ENCODE data around the gene PDPR.
"Not testable (repeated sequence)": the region's sequence is repeated elsewhere in the genome, so short reads cannot be mapped to it uniquely, and the experiment has no call there.

Gene PDPR

GRCh38 chr16:70160821-70161220 is 46.7 kb downstream of the PDPR start:
- in situ Hi-C loops (cut with MboI; ENCODE audit: low sequenced_read_pairs), result no loop called here

DNA sequence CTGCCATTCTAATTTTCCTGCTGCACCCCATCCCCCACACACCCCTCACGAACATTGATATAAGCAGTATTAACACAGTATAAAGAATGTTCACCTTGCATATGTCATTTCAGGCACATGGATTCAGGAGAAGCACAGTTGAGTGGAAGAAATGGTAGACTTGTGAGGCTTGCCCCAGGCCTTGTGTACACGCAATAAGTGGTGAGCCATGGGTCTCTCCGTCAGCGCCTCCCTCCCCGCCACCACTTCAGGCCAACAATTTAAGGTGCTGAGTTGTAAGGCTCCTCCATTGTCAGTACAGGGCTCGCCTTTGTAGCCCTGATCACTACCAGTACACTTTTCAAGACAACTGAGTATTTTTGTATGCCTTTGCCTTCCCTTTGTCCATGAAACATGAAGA is 47.2 kb downstream of the PDPR start:
- in situ Hi-C loops (cut with MboI; ENCODE audit: low sequenced_read_pairs), result no loop called here

GRCh38 chr16:70162041-70162451 is 47.9 kb downstream of the PDPR start:
- in situ Hi-C loops (cut with MboI; ENCODE audit: low sequenced_read_pairs), result no loop called here

- in situ Hi-C loops (cut with MboI; ENCODE audit: low sequenced_read_pairs), result no loop called here
Observed at GRCh38 chr16:70163596-70163995, 49.5 kb downstream of the PDPR start.

GRCh38 chr16:70166688-70167087 is 52.6 kb downstream of the PDPR start:
- in situ Hi-C loops (cut with MboI; ENCODE audit: low sequenced_read_pairs), result not testable (repeated sequence)

DNA sequence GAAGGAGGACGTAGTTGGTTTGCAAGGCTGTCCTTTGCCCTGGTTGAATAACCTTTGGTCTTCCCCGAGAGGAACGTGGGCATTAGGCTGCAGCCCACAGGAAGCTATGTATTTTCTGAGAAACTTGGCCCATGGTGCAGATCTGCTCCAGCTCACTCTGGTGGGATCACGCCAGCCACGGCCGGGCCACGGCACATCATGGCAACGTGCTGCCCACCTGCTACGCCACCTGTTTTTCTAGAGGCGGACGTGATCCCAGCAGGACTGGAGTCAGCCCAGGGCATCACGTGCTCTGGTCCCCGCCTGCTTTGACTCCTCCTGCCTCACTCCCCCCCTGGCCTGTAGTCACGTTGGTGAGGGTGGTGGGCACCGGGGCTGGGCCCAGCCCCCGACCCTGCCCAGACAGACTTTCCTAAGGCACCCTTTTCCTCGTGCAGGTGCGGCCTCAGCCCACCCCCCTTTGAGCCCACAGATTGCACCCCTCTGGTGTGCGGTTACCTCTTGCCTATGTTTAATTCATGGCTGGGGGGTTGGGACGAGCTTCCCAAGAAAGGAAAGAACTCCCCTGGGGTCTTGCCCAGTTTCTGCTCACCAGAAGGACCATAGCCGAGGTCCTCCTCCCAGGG is 59.2 kb downstream of the PDPR start, which contains the start of gene CLEC18C:
TSS of gene CLEC18C (plus strand) at position 576 of the 626 bp plus-strand sequence. CDS start 492 bp downstream, outside the sequence.
- in situ Hi-C loops (cut with MboI; ENCODE audit: low sequenced_read_pairs), result not testable (repeated sequence)

DNA sequence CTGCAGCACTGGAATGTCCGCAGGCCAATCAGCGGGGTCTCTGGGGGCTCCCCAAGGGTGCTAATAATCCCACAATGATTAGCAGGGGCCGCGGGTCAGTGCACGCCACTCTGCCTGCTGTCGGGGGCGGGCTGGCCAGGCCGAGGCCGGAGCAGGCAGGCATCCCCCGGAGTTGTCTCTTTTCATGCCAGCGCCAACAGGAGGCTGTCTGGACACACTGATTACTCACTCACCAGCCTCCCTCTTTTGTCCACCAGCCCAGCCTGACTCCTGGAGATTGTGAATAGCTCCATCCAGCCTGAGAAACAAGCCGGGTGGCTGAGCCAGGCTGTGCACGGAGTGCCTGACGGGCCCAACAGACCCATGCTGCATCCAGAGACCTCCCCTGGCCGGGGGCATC is 59.8 kb downstream of the PDPR start:
- in situ Hi-C loops (cut with MboI; ENCODE audit: low sequenced_read_pairs), result not testable (repeated sequence)

DNA sequence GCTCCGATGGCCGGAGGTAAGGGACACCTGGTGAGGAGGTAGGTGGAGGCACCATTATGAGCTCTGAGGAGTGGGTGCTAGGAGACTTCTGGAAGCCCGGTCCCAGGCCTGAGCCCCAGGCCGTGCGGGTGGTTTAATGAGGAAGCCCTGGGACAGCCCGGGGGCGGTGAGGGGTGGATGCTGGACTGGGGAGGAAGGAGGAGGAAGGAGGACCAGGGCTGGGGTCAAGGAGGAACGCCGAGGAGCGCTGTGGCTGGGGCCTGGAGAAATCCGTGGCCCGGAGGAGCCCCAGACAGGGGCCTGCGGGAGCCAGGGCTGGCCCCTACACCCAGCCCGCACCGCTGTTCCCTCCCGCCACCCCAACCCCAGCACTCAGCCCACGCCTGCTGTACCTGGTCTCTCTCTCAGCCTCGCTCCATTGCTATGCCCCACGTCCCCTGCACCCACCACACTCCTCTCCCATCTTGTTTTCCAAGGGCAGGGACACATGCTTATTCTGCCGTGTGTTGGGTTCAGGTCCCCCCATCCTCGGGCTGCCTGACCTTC is 60.3 kb downstream of the PDPR start:
- in situ Hi-C loops (cut with MboI; ENCODE audit: low sequenced_read_pairs), result not testable (repeated sequence)

DNA sequence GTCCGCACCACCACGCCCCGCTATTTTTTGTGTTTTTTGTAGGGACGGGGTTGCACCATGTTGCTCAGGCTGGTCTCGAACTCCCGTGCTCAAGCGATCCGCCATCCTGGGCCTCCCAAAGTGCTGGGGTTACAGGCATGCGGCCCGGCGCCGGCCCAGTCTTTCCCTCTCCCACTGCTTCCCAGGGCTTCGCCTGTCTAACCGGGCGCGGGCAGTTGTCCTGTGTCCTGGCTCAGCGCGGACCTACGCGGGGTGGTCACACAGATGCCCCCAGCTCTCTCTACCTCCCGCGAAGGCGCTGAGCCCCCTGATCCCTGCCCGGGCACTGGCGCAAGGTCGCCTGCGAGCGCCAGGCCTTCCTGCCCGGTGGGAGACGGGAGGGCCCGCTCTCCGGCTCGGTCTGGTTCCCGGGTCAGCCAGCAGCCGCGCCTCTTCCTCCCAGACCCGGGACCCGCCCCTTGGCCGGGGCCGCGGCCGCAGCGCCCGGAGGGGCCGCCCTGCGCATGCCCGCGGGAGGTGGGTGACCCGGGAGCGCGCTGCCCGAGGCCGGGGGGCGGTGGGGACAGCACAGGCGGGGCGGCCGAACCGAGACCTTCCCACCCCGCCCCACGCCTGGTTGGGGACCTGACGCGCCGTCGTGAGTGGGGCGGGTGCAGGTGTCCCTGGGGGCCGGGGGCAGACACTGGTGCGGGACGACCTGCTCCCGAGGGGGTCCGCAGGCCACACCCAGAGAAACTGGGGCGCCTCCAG is 73.9 kb downstream of the PDPR start:
- in situ Hi-C loops (cut with MboI; ENCODE audit: low sequenced_read_pairs), result not testable (repeated sequence)

DNA sequence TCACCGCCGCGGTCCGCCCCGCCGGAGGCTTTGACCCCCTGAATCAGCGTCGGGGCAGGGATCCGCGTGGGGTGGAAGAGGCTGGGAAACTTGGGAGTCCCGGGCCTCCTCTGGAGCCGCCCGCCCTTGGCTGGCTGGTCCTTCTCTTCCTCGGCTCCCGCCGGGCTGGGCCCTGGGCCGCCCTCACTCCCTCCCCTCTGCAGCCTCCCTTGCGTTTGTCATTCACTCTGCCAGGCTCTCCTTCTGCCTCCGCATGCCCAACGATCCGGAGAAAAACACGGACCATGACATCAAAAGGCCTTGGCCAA is 74.4 kb downstream of the PDPR start:
- in situ Hi-C loops (cut with MboI; ENCODE audit: low sequenced_read_pairs), result not testable (repeated sequence)

DNA sequence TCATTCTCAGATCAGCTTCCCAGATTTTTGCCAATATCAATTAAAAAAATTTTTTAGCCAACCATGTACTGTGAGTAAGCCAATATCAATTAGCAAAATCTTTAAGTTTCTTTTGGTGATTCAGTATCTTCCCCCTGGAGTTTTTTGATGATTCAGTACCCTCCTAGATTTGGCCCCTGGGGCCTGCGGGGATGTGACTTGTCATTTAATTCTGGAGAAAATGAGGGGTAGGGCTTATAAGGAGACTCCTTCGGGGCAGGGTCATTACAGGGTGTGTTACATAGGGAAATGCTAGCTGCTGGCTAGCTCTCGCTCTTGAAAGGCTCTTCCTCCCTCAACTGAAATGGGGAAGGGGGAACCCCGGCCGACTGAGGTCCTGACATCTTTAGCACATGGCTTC is 76.4 kb downstream of the PDPR start:
- in situ Hi-C loops (cut with MboI; ENCODE audit: low sequenced_read_pairs), result not testable (repeated sequence)

DNA sequence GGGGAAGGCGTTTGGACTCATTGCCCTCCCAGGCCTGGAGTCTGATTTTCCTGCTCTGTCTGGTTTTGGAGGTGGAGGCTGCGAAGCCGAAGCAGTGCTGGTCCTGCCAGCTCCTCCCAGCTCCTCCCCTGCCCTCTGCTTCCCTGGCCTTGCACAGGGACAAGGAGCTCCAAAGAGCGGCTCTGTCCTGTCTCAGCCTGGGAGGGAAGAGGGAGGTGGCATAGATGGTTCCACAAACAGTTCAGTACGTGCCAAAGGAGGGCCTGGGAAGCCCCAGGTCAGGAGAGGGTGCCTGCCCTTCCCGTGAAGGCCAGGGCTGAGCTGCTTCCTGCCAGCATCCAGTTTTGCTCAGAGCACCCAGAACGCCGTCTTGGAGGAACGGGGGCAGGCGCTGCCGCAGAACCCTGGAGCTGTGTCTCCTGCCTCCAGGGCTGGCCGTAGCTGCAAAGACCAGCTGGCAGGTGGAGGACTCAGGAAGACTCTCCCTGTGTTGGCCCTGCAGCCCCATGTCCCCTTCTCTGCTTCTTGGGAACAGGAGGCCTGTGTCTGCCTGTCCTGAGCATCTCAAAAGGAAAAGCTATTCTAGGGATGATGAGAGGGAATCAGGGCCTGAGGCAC is 82.7 kb downstream of the PDPR start:
- in situ Hi-C loops (cut with MboI; ENCODE audit: low sequenced_read_pairs), result not testable (repeated sequence)

DNA sequence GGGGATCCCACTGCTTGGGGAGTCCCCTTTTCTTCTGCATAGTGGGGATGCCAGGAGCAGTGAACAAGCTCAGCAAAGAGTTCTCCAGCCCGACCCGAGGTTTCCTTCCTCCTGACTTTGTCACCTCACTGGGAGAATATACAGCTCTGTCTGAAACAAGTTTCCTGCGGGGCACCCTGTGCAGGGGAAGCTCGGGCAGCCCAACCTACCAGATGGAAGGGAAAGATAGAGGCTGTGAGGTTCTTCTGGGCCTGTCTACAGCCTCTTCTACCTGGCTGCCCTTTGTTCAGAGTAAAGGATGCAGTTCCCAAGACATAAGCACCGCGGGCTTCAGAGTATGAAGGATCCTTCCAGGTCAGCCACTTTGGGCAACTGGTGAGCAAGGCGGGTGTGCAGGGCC is 83.5 kb downstream of the PDPR start:
- in situ Hi-C loops (cut with MboI; ENCODE audit: low sequenced_read_pairs), result not testable (repeated sequence)

DNA sequence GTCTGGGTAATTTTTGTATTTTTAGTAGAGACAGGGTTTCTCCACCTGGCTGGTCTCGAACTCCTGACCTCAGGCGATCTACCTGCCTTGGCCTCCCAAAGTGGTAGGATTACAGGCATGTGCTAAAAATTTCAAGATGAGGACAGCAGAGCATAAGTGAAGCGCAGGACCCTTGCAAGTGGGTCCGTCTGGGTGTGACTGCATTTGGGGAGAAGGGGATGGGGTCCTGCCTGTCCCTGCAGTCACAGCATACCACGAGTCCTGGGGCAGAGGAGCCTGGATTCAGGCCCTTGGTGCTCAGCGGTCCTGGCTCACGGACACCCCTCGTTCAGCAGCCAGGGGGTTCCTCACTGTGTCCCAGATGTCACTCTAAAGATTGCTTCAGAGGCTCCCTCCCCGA is 84.1 kb downstream of the PDPR start:
- in situ Hi-C loops (cut with MboI; ENCODE audit: low sequenced_read_pairs), result not testable (repeated sequence)

- in situ Hi-C loops (cut with MboI; ENCODE audit: low sequenced_read_pairs), result not testable (repeated sequence)
Observed at GRCh38 chr16:70198666-70199065, 84.5 kb downstream of the PDPR start.

DNA sequence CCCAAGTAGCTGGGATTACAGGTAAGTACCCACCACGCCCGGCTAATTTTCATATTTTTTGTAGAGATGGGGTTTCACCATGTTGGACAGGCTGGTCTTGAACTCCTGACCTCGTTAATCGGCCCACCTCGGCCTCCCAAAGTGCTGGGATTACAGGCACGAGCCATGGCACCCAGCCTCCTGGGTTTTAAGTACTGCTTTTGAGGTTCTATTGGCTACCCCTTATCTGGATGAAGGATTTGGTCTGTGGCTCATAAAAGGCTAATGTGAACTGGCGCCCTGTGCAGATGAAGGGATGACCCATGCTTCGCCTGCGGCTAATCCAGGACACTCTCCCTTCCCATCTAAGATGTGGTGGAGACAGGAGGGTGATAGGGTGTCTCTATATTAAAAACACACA is 85.0 kb downstream of the PDPR start:
- in situ Hi-C loops (cut with MboI; ENCODE audit: low sequenced_read_pairs), result not testable (repeated sequence)

GRCh38 chr16:70200063-70200462 is 85.9 kb downstream of the PDPR start:
- in situ Hi-C loops (cut with MboI; ENCODE audit: low sequenced_read_pairs), result not testable (repeated sequence)

- in situ Hi-C loops (cut with MboI; ENCODE audit: low sequenced_read_pairs), result not testable (repeated sequence)
Observed at GRCh38 chr16:70203508-70203907, 89.4 kb downstream of the PDPR start.

GRCh38 chr16:70204010-70204409 is 89.9 kb downstream of the PDPR start:
- in situ Hi-C loops (cut with MboI; ENCODE audit: low sequenced_read_pairs), result not testable (repeated sequence)

GRCh38 chr16:70204668-70205405 is 90.7 kb downstream of the PDPR start:
- in situ Hi-C loops (cut with MboI; ENCODE audit: low sequenced_read_pairs), result not testable (repeated sequence)

DNA sequence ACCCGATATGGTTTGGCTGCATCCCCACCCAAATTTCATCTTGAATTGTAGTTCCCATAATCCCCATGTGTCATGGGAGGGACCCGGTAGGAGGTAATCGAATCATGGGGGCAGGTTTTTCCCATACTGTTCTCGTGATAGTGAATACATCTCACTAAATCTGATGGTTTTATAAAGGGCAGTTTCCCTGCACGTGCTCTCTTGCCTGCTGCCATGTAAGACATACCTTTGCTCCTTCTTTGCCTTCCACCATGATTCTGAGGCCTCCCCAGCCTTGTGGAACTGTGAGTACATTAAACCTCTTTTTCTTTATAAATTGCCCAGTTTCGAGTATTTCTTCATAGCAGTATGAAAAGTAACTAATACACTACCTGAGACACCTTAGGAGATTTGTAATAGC is 92.2 kb downstream of the PDPR start:
- in situ Hi-C loops (cut with MboI; ENCODE audit: low sequenced_read_pairs), result not testable (repeated sequence)

Measured in HL-60/S4 (cell line).